ENCODE results near the gene HEXA. TPM values are rescaled to one million over a fixed set of nuclear protein-coding genes. Genes with fewer than 3 reads are reported as not detected.

HEXA gene
- polyA plus RNA-seq, 1 donor: 162 TPM

DNA sequence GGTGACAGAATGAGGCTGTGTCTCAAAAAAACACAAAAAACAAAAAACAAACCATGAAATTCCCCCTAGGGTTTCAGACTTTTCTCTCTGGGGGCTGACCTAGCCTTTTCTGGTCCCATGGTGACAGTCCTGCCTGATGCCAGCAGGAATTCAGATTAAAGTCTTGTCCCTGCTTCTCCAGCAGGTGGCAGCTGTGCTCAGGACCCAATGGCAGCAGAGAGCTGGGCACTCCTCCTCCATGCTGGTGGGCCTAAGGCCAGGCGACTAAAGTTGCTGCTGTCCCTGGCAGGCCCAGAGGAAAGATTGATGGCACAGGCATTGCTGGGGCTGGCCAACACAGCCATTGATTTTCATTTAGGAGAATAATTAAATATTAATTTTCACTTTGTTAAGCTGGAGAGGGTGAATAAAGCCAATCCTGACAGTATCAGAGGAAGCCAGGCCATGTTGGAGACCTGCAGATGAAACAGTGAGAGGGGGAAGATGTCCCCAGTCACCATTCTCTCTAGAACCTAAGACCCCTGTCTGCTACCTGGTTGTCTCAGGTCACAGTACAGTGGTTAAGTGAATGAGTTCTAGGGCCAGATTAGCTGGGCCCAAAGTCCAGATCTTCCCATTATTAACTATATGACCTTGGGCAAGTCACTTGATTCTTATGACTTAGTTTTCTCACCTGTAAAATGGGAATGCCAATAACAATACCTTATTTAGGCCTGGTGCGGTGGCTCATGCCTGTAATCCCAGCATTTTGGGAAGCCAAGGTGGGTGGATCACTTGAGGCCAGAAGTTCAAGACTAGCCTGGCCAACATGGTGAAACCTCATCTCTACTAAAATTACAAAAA, 63.0 kb downstream of the HEXA start:
- DNase-seq: peak; percentile 35 to 42
- Histone ChIP-seq H3K27me3 (ENCODE audit: control insufficient read depth, insufficient read depth, low read length) (no peaks in the 10 kb centered on the region), H3K36me3 (ENCODE audit: control insufficient read depth, insufficient read depth, low read length) (no peaks in the 10 kb centered on the region), H3K9me3 (ENCODE audit: control insufficient read depth, low read depth, low read length) (no peaks in the 10 kb centered on the region), H3K4me1 (ENCODE audit: control insufficient read depth, insufficient read depth, low read length) (no peaks in the 10 kb centered on the region), H3K4me3 (ENCODE audit: low read length) (no peak overlapping the region), H3K27ac (ENCODE audit: low read length) (no peak overlapping the region)
- WGBS (ENCODE audit: insufficient coverage, low lambda C conversion rate): no CpG with 5 or more reads among the region's 2 CpGs

DNA sequence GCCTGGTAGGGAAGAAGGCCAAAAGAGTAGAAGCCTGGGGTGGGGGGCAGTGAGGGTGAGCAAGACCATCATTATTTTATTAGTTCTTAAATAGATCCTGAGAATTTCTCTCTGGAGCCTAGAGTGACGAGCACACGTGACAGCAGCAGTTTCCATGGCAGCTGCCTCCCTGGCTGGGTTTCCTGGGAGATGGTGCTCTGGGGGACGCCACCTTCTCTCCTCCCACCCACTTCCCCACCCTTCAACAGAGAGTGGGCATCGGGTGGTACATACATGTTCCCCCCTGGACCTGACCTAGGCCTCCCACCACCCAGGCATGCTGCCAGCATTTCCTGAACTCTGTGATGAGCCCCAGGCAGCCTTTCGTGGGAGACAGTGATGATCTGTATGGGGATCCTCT, 68.8 kb downstream of the HEXA start:
- H3K9me3 ChIP-seq (ENCODE audit: control insufficient read depth, low read depth, low read length): no peaks in the 10 kb centered on the region
- H3K4me1 ChIP-seq (ENCODE audit: control insufficient read depth, insufficient read depth, low read length): no peaks in the 10 kb centered on the region
- WGBS (ENCODE audit: insufficient coverage, low lambda C conversion rate): no CpG with 5 or more reads among the region's 5 CpGs
- H3K27me3 ChIP-seq (ENCODE audit: control insufficient read depth, insufficient read depth, low read length): no peaks in the 10 kb centered on the region
- DNase-seq: no peak
- H3K27ac ChIP-seq (ENCODE audit: low read length): no peak overlapping the region
- no peak overlapping the region for H3K4me3 ChIP-seq (ENCODE audit: low read length)
- no peaks in the 10 kb centered on the region for H3K36me3 ChIP-seq (ENCODE audit: control insufficient read depth, insufficient read depth, low read length)

DNA sequence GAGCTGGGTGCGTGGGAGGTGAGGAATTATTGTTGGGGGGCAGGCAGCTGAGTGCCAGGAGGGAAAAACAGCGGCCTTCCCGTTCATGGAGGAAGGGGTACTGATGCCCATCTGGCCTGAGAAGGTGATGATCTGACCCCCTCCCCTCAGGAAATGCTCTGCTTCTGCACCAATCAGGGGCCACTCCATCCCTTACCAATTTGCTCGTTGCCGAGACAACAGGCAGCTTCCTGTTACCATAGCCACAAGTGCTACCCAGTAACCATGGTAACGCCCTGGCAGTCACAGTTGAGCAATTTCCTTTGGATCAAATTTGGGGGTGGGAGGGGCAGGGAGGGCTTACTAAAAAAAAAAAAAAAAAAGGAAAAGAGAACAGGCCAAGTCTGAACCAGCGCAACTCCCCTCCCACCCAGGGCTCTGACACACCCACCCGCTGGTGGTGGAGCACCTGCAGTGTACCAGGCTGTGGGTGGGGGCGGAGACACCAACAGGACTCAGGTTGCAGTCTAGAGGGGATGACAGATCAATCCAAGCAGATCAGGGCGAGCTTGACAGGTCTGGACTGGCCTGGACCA, 69.5 kb downstream of the HEXA start:
- no CpG with 5 or more reads among the region's 10 CpGs for WGBS (ENCODE audit: insufficient coverage, low lambda C conversion rate)
- Histone ChIP-seq H3K9me3 (ENCODE audit: control insufficient read depth, low read depth, low read length) (no peaks in the 10 kb centered on the region), H3K36me3 (ENCODE audit: control insufficient read depth, insufficient read depth, low read length) (no peaks in the 10 kb centered on the region), H3K27ac (ENCODE audit: low read length) (no peak overlapping the region), H3K4me3 (ENCODE audit: low read length) (no peak overlapping the region), H3K4me1 (ENCODE audit: control insufficient read depth, insufficient read depth, low read length) (no peaks in the 10 kb centered on the region), H3K27me3 (ENCODE audit: control insufficient read depth, insufficient read depth, low read length) (no peaks in the 10 kb centered on the region)
- DNase-seq: no peak

DNA sequence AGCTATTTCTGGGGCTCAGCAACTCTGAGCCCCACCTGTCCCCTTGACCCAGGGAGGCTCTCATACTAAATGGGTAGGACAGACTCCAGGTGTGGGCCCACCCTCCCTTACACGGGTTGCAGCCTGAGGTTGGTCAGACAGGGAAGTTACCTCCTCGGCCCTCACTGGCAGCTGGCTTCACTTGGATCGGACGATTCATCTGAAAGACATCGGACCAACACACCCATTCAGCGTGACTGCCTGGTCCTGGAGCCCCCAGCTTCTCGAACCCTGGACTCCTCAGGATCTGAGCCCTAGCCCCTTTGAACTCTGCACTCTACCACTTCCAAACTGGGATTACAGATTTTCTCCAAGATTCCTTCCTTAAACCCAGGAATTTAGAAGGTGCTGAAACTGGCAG, 71.2 kb downstream of the HEXA start:
- no peak overlapping the region for H3K4me3 ChIP-seq (ENCODE audit: low read length)
- H3K27me3 ChIP-seq (ENCODE audit: control insufficient read depth, insufficient read depth, low read length): no peaks in the 10 kb centered on the region
- H3K36me3 ChIP-seq (ENCODE audit: control insufficient read depth, insufficient read depth, low read length): no peaks in the 10 kb centered on the region
- DNase-seq: no peak
- H3K27ac ChIP-seq (ENCODE audit: low read length): no peak overlapping the region
- no peaks in the 10 kb centered on the region for H3K4me1 ChIP-seq (ENCODE audit: control insufficient read depth, insufficient read depth, low read length)
- no CpG with 5 or more reads among the region's 7 CpGs for WGBS (ENCODE audit: insufficient coverage, low lambda C conversion rate)
- no peaks in the 10 kb centered on the region for H3K9me3 ChIP-seq (ENCODE audit: control insufficient read depth, low read depth, low read length)

GRCh38 chr15:72302955-72303354, 72.9 kb downstream of the HEXA start:
- no peak for DNase-seq
- no CpG with 5 or more reads among the region's 1 CpG for WGBS (ENCODE audit: insufficient coverage, low lambda C conversion rate)
- H3K9me3 ChIP-seq (ENCODE audit: control insufficient read depth, low read depth, low read length): no peaks in the 10 kb centered on the region

More at GRCh38 chr15:72302955-72303354, 72.9 kb downstream of the HEXA start:
- Histone ChIP-seq H3K4me3 (ENCODE audit: low read length) (no peak overlapping the region), H3K27me3 (ENCODE audit: control insufficient read depth, insufficient read depth, low read length) (no peaks in the 10 kb centered on the region), H3K4me1 (ENCODE audit: control insufficient read depth, insufficient read depth, low read length) (no peaks in the 10 kb centered on the region), H3K36me3 (ENCODE audit: control insufficient read depth, insufficient read depth, low read length) (no peaks in the 10 kb centered on the region), H3K27ac (ENCODE audit: low read length) (no peak overlapping the region)

Other genes with a start within 250 kb of the HEXA start
- gene GRAMD2A, start 178.2 kb downstream of the HEXA start, polyA plus RNA-seq: 11.5 TPM
- 322 TPM for gene PKM, start 144.8 kb downstream of the HEXA start, polyA plus RNA-seq
- gene PARP6, start 103.5 kb downstream of the HEXA start, polyA plus RNA-seq: 74.3 TPM
- gene CELF6, start 55.9 kb downstream of the HEXA start, polyA plus RNA-seq: 11.9 TPM
- not detected for gene TMEM202, start 22.3 kb upstream of the HEXA start, polyA plus RNA-seq
- gene ARIH1, start 98.3 kb upstream of the HEXA start, polyA plus RNA-seq: 81.2 TPM